Cardiac septum (tissue), 1 donor: ENCODE results near the gene SLC7A5. TPM values are rescaled to one million over a fixed set of nuclear protein-coding genes. Genes with fewer than 3 reads are reported as not detected.
"Not testable (repeated sequence)": the region's sequence is repeated elsewhere in the genome, so short reads cannot be mapped to it uniquely, and the experiment has no call there.

ENCODE experiments used
- DNase-seq: peaks from one replicate; pipeline ENCODE4 v3.0.0-alpha.2; 2020; ENCODE audit warnings: low spot score
- intact Hi-C: fragments of 100-400 bp; cut with DNase I; formaldehyde crosslinking; loops from one replicate; pipeline ENCODE4 v1.14.0; 2022
- total RNA-seq: library from RNA; stranded (reverse); fragmentation: NEBNext Ultra II Directional; extraction: Animal tissue kit (Norgen Biotek cat#: 25700); gene quantifications from one replicate; pipeline ENCODE4 v1.2.1, GENCODE V29; 2021
- donor health status: DM: no; HTN: no; CAD: no.

SLC7A5 gene
- total RNA-seq, 1 donor from 2014 or later, result 8.2 TPM

DNA sequence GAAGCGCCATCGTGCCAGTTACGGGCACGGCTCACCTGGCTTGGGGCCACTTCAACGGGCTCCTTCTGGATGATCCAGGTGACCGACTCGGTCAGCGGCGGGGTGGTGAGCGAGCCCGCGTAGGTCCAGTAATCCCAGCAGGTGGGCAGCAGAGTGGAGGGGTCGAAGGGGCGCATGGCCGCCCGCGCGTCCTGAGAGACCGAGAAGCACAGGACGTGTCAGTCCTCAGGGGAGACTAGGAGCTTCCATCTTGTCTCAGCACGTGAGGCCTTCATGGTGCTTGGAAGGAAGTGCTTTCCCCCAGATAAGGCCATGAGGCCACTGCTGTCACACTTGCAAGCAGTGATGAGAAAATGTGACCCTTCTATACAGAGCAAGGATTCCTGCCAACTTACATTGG lies 22.5 kb upstream of the SLC7A5 start:
- DNase-seq, result no peak
- intact Hi-C loops, result no loop called here

DNA sequence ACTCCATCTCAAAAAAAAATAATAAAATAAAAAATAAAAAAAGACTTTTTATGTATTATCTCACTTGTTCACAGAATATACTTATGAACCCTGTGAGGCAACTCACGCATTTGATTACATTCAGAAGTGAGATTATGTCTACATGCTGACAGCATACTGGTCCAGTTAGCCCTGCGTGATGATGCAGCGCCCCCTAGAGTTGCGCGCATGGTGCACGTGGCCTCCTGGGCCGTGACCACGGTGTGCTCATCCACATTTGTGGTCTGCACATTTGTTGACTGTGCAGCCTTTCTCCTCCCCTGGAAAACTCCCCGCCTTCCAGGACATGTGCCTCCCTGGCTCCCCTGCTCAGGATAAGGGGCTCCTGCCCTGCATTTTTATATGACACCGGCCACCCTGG lies 20.5 kb upstream of the SLC7A5 start:
- intact Hi-C loops, DNase-seq: not testable (repeated sequence)

DNA sequence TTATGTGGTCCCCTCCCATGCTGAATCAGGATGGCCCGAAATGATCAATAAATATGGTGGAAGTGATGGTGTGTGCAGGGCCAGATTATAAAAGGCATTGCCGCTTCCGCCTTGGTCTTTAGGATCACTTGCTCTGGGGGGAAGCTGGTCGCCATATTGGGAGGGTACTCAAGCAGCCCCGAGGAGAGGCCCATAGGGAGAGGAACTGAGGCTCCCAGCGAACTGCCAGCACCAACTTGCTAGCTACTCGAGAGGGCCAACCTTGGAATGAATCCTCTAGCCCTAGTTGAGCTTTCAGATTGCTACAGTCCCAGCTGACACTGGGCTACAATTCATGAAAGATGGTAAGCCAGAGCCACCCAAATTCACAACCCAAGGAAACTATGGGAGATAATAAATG lies 19.0 kb upstream of the SLC7A5 start:
- intact Hi-C loops, result not testable (repeated sequence)

DNA sequence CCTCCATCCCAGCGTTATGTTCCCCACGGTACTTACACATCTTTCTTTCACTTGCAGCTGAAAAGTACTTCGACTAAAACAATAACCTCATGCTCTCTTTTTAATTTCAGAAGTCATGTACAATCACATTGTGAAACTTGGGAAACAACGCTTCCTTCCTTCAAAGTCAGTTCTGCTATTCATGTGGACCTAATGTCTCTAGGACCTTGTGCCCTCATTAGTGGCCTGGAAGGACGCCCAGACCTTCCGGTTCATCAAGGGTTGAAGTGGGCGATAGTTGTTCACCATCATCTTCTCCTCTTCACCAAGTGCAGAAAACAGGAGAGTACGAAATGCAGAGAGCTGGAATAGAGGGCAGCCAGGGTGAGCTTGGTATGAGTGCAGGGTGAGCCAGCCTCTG lies 18.6 kb upstream of the SLC7A5 start:
- DNase-seq, intact Hi-C loops: not testable (repeated sequence)

More for the DNA sequence above, 19.0 kb upstream of the SLC7A5 start:
- not testable (repeated sequence) for DNase-seq

DNA sequence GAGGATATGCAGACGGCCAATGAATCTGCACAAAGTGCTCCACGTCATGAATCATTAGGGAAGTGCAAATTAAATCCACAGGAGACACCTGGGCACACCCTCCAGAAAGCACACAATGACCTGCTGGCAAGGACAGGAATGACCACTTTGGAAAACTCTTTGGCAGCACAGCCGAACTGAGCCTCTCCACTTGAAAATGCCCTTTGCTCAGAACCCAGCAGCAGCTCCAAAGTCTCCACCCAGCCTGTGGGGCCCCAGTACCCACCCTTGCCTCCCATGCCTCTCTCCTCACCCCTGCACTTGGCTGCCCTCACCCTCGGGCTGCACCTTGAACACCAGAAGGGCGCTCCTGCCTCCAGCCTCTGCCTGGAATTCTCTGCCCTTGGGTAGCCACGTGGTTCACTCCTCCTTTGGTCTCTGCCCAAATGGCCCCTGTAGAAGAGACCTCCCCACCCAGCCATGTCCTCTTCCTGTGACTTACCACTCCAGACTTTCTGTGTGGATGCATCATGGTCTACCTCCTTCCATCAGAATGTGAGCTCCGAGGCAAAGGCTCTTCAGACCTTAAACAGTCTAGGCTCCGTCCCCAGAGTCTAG lies 16.2 kb upstream of the SLC7A5 start:
- DNase-seq, intact Hi-C loops: not testable (repeated sequence)

DNA sequence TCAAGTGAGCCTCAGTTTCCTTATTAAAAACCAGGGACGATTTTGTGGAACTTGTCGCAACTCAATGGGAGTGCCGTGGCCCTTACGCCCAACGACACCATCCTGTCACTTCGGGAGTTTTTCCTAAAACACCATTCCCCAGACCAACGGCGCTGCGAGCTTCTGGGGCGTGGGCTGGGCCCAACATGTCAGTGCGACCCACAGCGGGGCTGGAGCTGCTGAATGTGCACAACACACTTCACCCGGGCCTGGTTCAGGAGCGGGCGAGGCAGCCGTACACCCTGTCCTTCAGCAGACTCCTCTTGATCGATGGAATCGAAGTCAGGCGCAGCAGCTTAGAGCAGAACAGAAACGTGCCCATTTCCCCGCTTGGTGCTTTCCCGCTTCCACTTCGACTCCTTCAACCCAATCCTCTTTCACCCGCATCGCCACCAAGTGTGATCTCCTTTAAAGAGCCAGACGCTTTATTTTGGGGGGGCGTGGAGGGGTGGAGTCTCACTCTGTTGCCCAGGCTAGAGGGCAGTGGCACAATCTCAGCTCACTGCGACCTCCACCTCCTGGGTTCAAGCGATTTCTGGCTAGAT lies 13.2 kb upstream of the SLC7A5 start:
- DNase-seq, result no peak
- intact Hi-C loops, result no loop called here

DNA sequence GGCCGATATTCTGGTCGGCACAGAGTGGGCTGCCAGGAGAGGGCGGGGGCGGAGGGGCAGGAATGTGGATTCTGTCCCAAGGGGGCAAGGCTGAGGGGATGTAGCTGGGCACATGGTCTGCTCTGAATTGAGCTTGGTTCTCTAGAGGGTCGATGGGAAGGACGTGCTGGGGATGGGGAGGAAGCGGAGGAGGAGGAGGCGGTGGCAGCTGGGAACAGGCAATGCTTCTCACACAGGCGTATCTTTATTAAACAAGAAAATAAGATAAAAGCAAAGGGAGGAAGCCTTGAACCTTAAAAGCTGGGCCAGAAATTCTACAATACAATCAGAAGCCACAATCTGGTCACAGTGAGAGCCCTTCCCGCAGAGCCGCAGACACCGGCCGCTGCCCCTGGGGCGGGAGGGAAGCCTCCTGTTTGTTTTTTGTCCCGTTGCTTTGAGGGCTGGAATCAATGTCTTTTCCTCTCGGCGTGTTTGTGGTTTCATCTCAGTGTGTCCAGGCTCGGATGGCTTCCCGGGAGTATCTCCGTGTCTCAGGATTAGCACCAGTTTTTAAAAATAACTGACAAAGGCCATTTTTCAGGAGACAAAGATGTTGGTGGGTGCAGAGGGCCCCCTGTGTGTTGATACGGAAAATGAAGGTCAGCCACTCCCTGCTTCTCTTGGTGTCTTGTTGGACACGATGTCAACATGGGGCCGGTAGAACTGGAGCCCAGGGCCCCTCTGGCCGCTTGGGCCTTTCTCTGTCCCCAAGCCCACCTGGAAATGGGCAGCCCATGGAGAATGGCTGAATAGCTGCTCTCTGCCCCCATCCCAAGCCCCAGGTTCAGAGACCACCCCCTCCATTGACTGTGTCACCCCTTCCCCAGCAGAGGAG lies 12.3 kb upstream of the SLC7A5 start:
- no peak for DNase-seq
- intact Hi-C loops, result no loop called here

DNA sequence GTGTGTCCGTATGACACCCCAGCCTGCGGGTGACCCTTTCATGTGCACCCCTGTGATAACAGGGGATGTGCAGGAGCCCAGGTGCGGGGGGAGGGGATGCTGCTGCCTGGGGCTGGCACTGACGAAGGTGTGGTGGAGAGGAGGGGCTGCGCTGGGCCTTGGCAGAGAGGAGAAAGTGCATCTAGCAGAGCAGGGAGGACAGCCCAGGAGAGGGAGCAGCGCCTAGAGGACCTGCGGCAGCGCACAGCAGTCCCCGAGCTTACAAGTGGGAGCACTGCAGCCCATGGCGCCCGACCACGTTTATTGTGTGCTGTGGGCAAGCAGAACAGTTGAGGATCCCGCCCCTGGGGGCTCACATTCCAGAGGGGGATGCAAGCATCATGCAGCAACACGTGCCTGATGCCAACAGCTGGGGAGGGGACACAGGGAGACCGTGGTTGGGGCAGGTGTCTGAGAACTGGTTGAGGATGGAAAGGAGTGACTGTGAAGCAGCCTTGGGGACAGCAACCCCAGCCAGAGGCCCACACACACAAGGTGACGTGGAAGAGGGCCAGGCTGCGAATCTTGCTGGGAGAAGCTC lies 10.9 kb upstream of the SLC7A5 start:
- DNase-seq, result no peak
- intact Hi-C loops, result no loop called here

DNA sequence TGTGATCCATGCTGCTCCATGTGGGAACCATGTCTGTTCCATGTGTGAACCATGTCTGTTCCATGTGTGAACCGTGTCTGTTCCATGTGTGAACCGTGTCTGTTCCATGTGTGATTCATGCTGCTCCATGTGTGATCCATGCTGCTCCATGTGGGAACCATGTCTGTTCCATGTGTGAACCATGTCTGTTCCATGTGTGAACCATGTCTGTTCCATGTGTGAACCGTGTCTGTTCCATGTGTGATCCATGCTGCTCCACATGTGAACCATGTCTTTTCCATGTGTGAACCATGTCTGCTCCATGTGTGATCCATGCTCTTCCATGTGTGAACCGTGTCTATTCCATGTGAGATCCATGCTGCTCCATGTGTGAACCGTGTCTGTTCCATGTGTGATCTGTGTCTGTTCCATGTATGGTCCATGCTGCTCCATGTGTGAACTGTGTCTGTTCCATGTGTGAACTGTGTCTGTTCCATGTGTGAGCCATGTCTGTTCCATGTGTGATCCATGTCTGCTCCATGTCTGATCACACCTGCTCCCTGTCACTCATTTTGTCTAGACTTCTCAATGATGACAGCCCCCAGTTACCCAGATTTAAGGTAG lies 10.2 kb upstream of the SLC7A5 start:
- DNase-seq, intact Hi-C loops: not testable (repeated sequence)

DNA sequence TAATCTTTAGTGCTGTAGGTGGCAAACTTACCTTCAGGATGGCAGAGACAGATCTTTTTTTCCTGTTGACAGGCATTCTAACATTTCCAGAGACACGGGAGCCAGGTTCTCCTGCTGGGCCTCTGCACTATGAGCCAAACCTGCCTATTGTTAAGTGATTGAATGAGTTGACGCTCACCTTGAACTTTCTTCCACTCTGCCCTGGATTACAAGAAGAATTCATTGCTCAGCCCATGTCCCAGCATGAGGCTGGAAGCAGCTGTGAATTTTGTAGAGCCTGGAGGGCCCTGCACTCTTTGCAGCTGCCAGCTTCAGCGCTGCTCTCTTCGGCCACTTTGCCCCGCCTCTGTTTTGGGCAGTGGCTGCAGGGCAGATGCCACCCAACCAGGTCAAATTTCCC lies 9.4 kb upstream of the SLC7A5 start:
- DNase-seq, result no peak
- intact Hi-C loops, result no loop called here

DNA sequence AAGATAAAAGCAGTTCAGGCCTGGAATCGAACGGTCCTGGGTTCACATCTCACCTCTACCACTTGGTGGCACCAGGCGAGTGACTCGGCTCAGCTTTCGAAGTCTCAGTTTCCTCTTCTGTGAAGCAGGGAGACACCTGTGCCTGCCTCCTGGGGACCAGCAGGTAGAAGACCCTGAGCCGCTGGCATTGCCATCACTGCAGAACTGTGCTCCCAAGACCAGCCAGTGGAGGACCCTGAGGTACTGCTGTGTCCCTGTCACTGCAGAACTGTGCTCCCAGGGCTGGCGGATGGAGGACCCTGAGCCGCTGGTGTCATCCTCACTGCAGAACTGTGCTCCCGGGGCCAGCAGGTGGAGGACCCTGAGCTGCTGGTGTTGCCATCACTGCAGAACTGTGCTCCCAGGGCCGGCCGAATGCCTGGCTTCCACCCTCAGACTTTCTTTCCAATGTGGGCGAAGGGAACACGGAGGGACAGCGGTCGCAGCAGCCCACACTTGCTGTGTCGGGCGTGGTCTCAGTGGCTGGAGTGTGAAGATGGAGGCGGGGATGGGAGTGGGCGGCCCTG lies 8.7 kb upstream of the SLC7A5 start:
- intact Hi-C loops, result no loop called here
- DNase-seq, result no peak

DNA sequence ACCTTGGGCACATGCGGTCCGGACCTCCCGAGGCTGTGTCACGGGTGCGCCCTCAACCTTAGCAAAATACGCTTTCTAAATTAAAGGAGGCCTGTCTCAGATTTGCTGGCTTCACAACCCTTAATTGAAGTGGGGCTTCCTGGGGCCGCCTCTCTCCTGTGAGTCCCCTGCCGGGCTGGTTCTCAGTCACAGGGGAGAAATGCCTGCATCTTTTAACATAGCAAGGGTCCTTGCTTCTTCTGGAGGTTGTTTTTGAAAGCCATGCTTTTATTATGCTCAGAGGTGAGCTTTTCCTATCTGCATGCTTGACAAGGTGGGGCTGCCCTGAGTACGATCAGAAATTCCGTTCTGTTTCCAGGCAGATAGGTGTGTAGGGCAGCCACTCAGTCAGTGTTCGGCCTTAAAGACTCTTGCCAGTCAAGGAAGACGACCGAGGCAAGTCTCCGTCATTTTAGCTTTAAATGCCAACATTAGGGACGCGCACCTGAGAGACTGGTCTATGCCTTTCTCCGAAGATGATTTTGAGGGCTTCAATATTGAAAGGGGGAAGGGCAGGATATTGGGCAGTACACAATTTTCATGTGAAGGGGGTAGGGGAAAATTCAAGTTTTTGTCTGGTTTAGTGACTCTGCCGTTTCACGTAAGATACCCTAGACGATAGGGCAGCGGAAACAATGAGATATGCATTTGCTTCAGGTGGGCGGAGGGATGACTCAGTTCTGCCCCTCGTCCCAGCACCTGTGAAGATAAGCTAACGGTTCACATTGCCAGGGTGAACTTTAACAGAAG lies 5.5 kb upstream of the SLC7A5 start:
- no peak for DNase-seq
- intact Hi-C loops, result no loop called here

DNA sequence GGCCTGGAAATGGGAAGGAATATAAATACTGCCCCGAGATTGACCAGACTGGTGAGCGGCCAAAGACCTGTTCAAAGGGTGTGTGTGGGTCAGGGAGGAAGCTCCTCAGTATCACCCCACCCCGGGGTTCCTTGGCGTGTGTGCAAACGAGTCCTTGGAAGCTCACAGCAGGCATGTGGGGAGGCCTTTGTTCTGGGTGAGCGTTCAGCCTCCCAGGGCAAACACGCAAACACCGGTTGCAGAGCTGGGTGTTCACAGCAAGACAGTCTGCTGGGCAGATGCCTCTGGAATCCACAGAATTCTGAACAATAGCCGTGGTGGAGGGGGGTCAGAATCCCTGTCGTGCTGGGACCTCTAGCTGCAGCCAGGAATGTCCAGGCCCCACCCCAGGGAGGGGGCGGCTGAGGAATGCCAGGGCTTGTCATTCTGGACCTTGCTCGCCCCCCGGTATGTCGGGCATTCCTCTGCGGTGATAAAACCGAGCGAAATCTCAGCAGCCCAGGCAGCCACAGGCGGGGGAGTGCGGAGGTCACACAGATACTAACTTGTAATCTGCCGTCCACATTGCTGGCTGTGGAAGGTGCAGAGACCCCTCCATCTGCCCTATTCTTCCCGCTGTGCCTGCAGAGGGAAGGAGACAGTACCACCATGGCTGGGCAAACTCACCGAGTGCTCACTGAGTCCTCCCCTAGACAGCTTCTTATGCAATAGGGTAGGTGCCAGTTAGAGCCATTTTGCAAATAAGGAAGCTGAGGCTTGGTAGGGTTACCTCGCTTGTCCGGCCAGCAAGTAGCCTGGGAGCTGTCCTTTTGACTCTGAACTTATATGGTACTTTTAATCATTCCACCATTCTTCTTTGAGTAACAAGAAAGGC lies 1.3 kb upstream of the SLC7A5 start:
- not testable (repeated sequence) for DNase-seq
- intact Hi-C loops, result loop anchor here (1.0 kb wide), 2 partner anchors 21 to 92 kb away; no protein-coding TSS in a partner anchor

DNA sequence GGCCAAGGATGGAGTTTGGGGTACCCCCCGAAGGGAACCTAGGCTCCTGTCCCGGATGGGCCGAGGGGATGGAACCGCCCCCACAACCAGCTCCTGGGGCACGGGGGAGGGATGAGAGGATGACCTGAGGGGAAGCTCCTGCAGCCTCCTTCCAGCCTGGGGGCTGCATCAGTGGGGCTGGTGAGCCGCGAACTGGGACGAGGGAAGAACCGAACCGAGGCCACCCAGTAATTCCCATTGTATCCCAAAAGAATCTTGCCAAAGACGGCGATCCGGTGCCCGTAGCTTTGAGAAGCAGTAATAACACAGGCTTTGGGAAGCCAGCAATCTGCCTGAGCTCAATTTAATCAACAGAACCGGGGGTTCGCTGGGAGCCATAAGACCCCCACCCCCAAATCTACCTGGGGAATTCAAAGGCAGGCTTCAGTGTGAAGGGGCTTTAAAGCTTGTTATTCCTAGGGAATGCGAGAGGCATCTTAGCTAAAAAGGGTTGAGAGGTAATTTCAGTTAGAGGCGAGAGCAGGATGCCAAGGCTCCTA lies 641 bp upstream of the SLC7A5 start:
- intact Hi-C loops, DNase-seq: not testable (repeated sequence)

DNA sequence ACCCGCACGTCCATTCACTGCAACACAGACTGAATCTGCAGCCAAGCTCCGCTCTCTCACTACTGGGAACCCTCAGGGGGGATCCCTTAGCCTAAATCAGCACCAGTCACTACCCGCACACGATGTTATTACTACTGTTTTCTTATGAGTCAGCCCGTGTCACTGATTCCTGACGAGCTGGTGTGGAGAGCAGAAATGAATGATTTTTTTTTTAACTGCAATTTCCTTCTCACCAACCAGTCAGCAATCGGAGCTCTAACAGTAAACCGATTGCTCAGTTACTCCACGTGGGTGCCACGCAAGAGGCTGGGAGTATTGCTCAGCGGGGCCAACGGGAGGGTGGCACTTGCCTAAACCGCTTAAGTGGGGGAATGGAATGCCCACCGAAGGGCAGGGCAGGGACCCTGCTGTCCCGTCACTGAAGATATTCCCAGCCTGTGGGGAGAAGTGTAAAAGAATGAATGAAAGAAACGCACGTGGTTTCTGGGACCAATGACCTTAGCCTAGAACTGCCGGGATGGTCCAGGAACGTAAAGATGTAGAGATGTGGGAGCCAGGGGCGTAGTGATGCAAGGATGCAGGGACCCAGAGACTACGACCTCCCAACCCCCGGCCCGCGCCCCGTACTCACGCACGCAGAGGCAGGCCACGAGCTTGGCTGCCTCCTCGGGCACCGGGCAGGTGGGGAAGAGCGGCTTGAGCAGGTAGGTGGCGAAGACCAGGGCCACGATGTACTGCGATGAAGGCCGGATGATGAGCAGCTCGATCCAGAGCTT lies 865 bp downstream of the SLC7A5 start:
- DNase-seq, intact Hi-C loops: not testable (repeated sequence)

DNA sequence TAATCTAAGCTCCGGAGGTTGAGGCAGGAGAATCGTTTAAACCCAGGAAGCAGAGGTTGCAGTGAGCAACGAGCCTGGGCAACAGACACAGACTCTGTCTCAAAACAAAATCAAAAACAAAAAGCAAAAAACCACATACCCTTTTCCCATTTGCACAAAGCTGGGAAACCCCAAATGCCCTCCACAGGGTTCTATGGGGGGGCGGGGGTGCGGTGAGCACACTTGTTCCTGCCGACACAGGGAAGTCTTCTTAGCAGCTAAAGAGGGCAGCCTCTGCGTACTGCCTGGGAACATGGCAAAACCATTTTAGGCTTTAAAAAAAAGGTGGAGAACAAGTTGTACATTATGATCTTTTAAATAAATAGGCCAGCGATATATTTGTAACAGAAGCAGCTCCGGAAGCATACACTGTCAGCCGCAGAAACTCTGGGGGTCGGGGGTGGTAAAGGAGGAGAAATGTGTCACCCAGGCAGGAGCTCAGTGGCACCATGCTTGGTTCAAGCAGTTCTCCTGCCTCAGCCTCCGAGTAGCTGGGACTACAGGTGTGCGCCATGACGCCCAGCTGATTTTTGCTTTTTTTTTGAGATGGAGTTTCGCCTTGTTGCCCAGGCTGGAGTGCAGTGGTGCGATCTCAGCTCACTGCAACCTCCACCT lies 3.3 kb downstream of the SLC7A5 start:
- intact Hi-C loops, DNase-seq: not testable (repeated sequence)
